Endodermal cell (in vitro differentiated cells): Measurements from ENCODE around the gene PRKAR2B. TPM values are rescaled to one million over a fixed set of nuclear protein-coding genes. Genes with fewer than 3 reads are reported as not detected.

Source experiments
- DNase-seq: peaks from one replicate; pipeline ENCODE4 v3.0.0-alpha.2; 2017
- H3K27ac ChIP-seq: 2 replicates; pipeline ENCODE4 v1.5.1; 2013; ENCODE audit warnings: mild to moderate bottlenecking, low read depth, low read length, moderate library complexity
- H3K27me3 ChIP-seq: 2 replicates; pipeline ENCODE4 v1.6.1; 2013; ENCODE audit warnings: mild to moderate bottlenecking, low read length, moderate library complexity; ENCODE audit not compliant: insufficient read depth, control insufficient read depth, poor library complexity, severe bottlenecking
- H3K36me3 ChIP-seq: 2 replicates; pipeline ENCODE4 v1.7.0; 2013; ENCODE audit warnings: mild to moderate bottlenecking, low read length, moderate library complexity; ENCODE audit not compliant: control insufficient read depth, insufficient read depth
- H3K4me1 ChIP-seq: one replicate; pipeline ENCODE4 v1.7.0; 2013; ENCODE audit warnings: low read length; ENCODE audit not compliant: control insufficient read depth, insufficient read depth
- H3K4me3 ChIP-seq: 2 replicates; pipeline ENCODE4 v1.5.1; 2013; ENCODE audit warnings: mild to moderate bottlenecking, low read length, moderate library complexity
- H3K9ac ChIP-seq: 2 replicates; pipeline ENCODE4 v1.6.1; 2013; ENCODE audit warnings: mild to moderate bottlenecking, low read length, moderate library complexity; ENCODE audit not compliant: poor library complexity, severe bottlenecking; ENCODE audit errors: extremely low read depth
- H3K9me3 ChIP-seq: 2 replicates; pipeline ENCODE4 v1.6.1; 2013; ENCODE audit warnings: mild to moderate bottlenecking, low read length, moderate library complexity; ENCODE audit not compliant: control insufficient read depth
- H3K27ac Mint-ChIP-seq: 2 replicates; pipeline ENCODE4 v1.8.0; 2020; ENCODE audit warnings: mixed read lengths
- H3K27me3 Mint-ChIP-seq: 2 replicates; pipeline ENCODE4 v1.8.0; 2021; ENCODE audit warnings: mild to moderate bottlenecking, mixed read lengths; ENCODE audit not compliant: insufficient read depth
- H3K36me3 Mint-ChIP-seq: 2 replicates; pipeline ENCODE4 v1.8.0; 2020; ENCODE audit warnings: low read depth, mixed read lengths
- H3K4me1 Mint-ChIP-seq: 2 replicates; pipeline ENCODE4 v1.8.0; 2020; ENCODE audit warnings: mixed read lengths
- H3K4me3 Mint-ChIP-seq: 2 replicates; pipeline ENCODE4 v1.8.0; 2020; ENCODE audit warnings: mild to moderate bottlenecking, moderate library complexity, mixed read lengths
- H3K9me3 Mint-ChIP-seq: 2 replicates; pipeline ENCODE4 v1.8.0; 2020; ENCODE audit warnings: mild to moderate bottlenecking, mixed read lengths
- WGBS, 2 experiments: methylation state at CpG; one replicate each; pipeline versions ENCODE4 v1.1.5 to v1.1.7; 2013; ENCODE audit warnings: missing lambda C conversion rate in 2 of 2, mixed read lengths in 1 of 2; ENCODE audit not compliant: insufficient coverage in 1 of 2, insufficient read length in 1 of 2; 5-methylcytosine and 5-hydroxymethylcytosine counted together
- total RNA-seq, 2 donors: library from RNA; stranded (reverse); fragmentation: NEBNext Ultra II Directional in 1 of 2; extraction: Animal tissue kit (Norgen Biotek cat#: 25700) in 1 of 2; gene quantifications; 2 replicates in 1 of 2; 3 replicates in 1 of 2; pipeline ENCODE4 v1.2.1, GENCODE V29; 2021
- TF ChIP-seq, protein P1 (sequence below): fragments of 200-600 bp; sonication (generic); conservative IDR thresholded peaks from 2 replicates; pipeline ENCODE4 v1.5.0; 2021; ENCODE audit warnings: antibody characterized with exemption, mild to moderate bottlenecking

Gene PRKAR2B
- total RNA-seq, 2 donors from 2014 or later, result 7.3 to 10.2 TPM

DNA sequence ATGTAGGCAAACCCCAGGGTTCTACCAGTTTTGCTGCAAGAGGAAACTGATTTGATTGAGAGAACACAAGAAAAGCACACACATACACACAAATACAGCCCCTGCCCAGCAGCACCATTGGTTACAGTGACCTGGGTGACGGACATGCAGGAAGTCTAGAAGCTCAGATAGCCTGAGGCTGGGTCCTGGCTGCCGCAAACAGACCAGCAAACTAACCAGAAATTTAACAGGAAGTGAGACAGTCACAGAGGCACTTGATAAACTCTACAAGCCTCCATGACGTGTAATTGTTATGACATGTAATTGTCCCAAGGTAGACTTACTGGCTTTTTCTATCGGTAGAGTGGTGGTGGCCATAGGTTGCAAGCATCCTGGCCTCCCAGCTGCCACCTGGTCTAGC, 58.9 kb downstream of the PRKAR2B start:
- no peaks in the 10 kb centered on the region for H3K4me1 ChIP-seq
- H3K4me3 ChIP-seq, result no peak overlapping the region
- peaks cover 28% of the 10 kb centered on the region for H3K9me3 Mint-ChIP-seq
- H3K27ac ChIP-seq, result no peak overlapping the region
- no peaks in the 10 kb centered on the region for H3K4me1 Mint-ChIP-seq
- no peak for DNase-seq
- H3K9me3 ChIP-seq, result peaks cover 5% of the 10 kb centered on the region
- TF ChIP-seq, protein P1, sequence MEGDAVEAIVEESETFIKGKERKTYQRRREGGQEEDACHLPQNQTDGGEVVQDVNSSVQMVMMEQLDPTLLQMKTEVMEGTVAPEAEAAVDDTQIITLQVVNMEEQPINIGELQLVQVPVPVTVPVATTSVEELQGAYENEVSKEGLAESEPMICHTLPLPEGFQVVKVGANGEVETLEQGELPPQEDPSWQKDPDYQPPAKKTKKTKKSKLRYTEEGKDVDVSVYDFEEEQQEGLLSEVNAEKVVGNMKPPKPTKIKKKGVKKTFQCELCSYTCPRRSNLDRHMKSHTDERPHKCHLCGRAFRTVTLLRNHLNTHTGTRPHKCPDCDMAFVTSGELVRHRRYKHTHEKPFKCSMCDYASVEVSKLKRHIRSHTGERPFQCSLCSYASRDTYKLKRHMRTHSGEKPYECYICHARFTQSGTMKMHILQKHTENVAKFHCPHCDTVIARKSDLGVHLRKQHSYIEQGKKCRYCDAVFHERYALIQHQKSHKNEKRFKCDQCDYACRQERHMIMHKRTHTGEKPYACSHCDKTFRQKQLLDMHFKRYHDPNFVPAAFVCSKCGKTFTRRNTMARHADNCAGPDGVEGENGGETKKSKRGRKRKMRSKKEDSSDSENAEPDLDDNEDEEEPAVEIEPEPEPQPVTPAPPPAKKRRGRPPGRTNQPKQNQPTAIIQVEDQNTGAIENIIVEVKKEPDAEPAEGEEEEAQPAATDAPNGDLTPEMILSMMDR, result no peak
- 93 to 100% methylated on average over 4 of the region's 4 CpGs for WGBS, 2 experiments
- H3K27ac Mint-ChIP-seq, result no peak overlapping the region
- H3K9ac ChIP-seq, result no peak overlapping the region
- H3K27me3 Mint-ChIP-seq, result no peaks in the 10 kb centered on the region
- no peaks in the 10 kb centered on the region for H3K27me3 ChIP-seq
- H3K4me3 Mint-ChIP-seq, result no peak overlapping the region
- no peaks in the 10 kb centered on the region for H3K36me3 ChIP-seq
- H3K36me3 Mint-ChIP-seq, result peaks cover 3% of the 10 kb centered on the region

DNA sequence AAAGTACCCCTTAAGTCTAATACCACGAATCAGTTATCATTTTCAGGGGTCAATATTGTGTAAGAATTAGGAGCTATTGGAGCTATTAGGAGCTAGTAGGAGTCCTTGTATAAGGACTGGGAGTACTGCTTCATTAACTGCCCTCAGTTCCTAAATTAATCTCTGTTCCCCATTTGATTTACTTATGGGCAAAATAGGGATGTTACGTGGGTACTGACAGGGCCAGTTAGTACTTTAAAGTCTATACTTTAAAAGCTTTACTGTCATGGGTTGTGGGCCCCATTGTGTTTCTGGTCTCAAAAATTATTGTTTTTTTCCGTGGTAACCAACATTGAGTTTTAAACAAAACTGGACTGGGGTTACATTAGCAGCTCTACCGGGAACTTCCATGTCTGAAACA, 60.3 kb downstream of the PRKAR2B start:
- no peak for DNase-seq
- H3K4me3 ChIP-seq, result no peak overlapping the region
- no peaks in the 10 kb centered on the region for H3K27me3 ChIP-seq
- Mint-ChIP-seq H3K36me3 (peaks cover 2% of the 10 kb centered on the region), H3K4me1 (no peaks in the 10 kb centered on the region), H3K27me3 (no peaks in the 10 kb centered on the region), H3K4me3 (no peak overlapping the region), H3K27ac (no peak overlapping the region), H3K9me3 (peaks cover 13% of the 10 kb centered on the region)
- 90 to 93% methylated on average over 2 to 4 of the region's 4 CpGs for WGBS, 2 experiments
- H3K4me1 ChIP-seq, result no peaks in the 10 kb centered on the region
- H3K27ac ChIP-seq, result no peak overlapping the region
- H3K36me3 ChIP-seq, result no peaks in the 10 kb centered on the region
- TF ChIP-seq, protein P1, result no peak
- H3K9me3 ChIP-seq, result peaks cover 5% of the 10 kb centered on the region
- no peak overlapping the region for H3K9ac ChIP-seq

DNA sequence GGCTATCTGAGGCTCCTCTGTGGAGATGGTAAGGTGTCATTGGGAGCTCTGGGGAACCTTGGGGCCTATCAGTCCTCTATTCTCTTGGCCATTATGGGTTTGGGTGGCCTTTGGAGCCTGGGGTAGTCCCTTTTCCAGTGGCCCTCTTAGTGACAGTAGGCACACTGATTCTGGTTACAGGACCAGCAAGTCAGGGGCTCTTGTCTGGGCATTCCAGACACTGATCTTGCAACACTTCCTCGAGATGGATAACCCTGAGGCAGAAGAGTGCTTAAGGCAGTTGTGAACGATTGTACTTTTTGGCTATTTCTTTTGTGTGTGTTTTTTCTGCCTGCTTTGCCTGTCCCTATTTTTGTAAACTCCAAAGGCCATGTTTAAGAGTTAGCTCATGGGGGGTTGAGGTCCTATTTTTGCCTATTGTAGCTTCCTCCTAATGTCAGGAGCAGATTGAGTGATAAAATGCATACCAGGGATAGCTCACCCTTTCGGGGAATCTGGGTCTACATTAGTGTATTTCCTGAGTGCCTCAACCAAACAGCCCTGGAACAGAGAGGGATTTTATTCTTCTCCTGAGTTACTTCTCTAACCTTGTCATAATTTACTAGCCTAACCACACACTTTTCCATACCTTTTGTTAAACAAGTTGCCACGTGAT, 61.2 kb downstream of the PRKAR2B start:
- TF ChIP-seq, protein P1, result no peak
- no peak overlapping the region for H3K27ac ChIP-seq
- H3K27me3 Mint-ChIP-seq, result no peaks in the 10 kb centered on the region
- no peaks in the 10 kb centered on the region for H3K4me1 Mint-ChIP-seq
- H3K9ac ChIP-seq, result no peak overlapping the region
- H3K4me3 Mint-ChIP-seq, result no peak overlapping the region
- H3K4me3 ChIP-seq, result no peak overlapping the region
- WGBS, 2 experiments, result 87 to 90% methylated on average over 3 to 4 of the region's 4 CpGs
- H3K27me3 ChIP-seq, result no peaks in the 10 kb centered on the region
- no peaks in the 10 kb centered on the region for H3K36me3 ChIP-seq
- no peaks in the 10 kb centered on the region for H3K4me1 ChIP-seq
- H3K9me3 Mint-ChIP-seq, result peaks cover 4% of the 10 kb centered on the region
- no peak for DNase-seq
- H3K36me3 Mint-ChIP-seq, result no peaks in the 10 kb centered on the region
- H3K9me3 ChIP-seq, result no peaks in the 10 kb centered on the region
- H3K27ac Mint-ChIP-seq, result no peak overlapping the region
